Measurements from ENCODE around the gene CLDN10.
"Not testable (repeated sequence)": the region's sequence is repeated elsewhere in the genome, so short reads cannot be mapped to it uniquely, and the experiment has no call there.

The CLDN10 gene, protein sequence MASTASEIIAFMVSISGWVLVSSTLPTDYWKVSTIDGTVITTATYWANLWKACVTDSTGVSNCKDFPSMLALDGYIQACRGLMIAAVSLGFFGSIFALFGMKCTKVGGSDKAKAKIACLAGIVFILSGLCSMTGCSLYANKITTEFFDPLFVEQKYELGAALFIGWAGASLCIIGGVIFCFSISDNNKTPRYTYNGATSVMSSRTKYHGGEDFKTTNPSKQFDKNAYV

DNA sequence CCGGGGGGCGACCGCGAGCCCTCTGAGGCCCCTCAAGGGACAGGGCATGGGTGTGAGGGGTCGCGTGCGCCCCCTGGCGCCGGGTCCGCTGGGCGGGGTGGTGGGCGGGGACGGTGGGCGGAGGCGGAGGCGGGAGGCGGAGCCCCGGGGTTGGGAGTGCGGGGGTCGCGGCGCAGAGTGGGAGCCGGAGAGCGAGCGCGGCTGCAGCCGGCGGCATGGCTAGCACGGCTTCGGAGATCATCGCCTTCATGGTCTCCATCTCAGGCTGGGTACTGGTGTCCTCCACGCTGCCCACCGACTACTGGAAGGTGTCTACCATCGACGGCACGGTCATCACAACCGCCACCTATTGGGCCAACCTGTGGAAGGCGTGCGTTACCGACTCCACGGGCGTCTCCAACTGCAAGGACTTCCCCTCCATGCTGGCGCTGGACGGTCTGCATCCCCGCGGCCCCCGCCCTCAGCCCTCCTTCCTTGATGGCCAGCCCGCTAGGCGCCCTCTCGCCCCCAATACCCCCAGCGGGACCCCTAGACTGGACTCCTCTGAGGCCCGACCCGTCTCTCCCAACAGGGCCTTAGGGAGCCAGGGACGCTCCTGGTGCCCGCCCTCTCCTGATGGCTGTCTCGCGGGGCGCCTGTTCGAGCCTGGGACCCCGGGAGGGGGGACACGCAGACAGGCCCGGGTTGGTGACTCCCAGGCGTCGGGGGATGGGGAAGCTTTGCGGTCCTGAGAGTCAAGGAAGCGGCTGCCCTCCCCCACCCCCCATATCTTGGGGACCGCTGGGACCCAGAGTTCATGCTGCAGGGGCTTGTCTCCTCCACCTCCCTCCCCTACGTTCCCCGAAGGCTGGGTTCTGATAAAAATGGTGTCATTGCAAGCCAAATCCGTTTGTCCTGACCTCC is at the start of gene CLDN10:
CLDN10 (plus strand) TSS at position 182 of the 903 bp plus-strand sequence; CDS start at position 216, 34 bp downstream.
- no peak for DNase-seq (ENCODE audit: low read depth)

DNA sequence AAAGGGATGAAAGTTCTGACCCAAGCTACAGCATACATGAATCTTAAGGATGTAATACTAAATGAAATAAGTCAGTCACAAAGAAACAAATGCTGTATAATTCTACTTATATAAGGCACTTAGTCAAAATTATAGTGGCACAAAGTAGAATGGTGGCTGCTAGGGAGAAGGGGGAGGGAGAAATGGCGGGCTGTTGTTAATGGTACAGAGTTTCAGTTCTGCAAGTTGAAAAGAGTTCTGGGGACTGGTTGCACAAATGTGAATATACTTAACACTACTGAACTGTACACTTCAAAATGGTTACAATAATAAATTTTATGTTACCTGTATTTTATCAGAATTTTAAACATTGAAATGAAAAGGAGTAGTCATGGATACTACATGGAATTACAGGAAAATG is 48.9 kb upstream of the CLDN10 start:
- no peak for DNase-seq (ENCODE audit: low read depth)

DNA sequence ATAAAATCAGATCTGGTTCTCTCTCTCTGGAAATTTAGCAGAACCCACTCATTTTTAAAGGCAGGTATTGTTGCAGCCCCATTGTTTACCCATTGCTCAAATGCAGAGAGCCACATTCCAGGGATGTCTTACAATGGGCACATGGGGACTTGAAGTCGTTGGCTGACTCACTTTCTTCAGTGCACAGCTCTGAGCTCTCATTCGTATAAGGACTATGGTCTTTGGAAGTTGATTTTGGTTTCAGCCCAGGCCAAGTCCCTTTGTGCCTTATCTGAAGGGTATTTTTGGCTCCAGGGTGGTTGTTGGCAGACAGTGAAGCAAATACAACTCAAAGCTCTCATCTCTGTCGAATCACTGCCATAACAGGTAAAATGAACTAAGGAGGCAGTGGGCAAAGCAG is 47.3 kb upstream of the CLDN10 start:
- DNase-seq (ENCODE audit: low read depth) = no peak

DNA sequence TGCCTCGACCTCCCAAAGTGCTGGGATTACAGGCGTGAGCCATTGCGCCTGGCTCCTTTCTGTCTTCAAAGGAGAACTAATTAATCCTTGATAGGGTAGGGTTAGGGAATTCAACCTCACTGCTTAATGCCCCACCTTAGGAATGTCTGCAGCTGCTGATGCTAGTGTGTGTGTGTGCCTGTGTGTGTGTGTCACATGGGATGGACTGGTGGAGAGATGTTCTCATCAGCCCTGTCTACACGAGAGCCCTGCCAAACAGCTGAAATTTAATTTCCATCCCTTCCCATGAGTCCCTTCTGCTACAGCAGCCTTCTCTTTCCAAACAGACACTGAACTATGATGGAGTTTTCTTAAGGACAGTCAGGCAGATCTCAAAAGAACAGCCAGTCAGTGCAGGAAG is 46.5 kb upstream of the CLDN10 start:
- no peak for DNase-seq (ENCODE audit: low read depth)

DNA sequence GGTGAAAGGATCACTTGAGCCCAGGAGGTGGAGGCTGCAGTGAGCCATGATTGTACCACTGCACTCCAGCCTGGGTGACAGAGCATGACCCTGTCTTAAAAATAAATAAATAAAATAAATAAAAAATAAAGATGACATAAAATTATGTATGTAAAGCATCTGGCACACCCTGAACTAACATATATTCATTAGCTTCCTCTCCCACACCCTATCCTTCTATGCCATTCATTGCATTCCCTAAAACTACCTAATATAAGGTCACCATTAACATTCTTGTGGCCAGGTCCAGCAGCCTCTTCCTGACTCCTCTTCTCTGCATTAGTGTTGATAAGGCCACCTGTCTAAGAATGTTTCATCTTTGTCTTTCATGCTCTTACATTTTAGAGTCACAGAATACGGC is 44.5 kb upstream of the CLDN10 start:
- no peak for DNase-seq (ENCODE audit: low read depth)

DNA sequence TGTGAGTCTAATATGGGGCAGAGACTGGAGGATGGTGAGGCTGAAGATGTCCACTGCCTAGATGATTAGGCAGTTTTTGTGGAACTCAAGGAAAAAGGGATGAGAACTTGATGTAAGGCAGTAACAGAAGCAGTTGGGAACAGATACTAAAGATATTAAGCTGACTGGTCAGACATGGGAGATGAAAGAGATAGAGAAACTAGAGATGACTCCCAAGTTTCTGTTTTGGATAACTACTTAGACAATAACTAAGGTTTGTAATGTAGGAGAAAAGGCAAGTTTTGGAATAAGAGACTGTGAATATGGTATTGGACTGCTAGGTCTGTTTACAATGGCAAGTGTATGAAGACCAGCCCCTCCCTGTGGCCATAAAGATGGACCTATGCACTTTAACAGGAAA is 43.5 kb upstream of the CLDN10 start:
- DNase-seq (ENCODE audit: low read depth) = no peak

DNA sequence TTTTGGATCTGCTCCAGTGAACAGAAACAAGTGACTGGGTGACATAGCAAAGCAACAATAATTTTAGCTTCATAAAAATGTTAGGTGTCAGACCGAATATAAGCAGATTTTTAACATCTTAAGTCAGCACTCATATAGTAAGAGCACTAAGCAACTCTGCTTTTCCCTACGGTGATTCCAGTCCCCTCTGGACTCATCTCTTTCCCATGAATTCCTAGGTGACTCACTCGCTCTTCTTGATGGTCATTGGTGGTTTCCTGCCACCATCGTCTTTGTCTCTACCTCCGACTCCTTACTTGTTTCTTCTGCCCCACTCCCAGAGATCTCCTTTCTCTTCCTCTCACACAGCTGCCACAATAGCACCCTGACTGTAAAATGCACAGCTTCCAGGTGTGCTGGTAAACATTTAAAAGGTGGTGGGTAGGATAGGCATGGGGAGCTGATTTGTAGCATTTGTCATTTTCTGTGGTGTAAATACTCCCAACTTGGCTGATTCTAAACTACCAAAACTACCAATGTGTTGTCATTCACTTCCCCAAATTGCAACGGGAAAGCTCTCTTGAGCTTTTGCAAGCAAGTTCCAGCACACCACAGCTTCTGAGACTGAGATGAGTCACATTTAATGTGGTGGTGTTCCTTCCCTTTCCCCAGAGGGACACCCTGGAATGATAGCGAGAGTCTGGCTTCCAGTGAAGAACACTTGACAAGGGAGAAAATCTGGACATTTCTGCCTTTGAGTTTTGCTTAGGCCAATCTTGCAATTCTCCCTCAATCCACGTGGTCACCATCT is 42.8 kb upstream of the CLDN10 start:
- no peak for DNase-seq (ENCODE audit: low read depth)

DNA sequence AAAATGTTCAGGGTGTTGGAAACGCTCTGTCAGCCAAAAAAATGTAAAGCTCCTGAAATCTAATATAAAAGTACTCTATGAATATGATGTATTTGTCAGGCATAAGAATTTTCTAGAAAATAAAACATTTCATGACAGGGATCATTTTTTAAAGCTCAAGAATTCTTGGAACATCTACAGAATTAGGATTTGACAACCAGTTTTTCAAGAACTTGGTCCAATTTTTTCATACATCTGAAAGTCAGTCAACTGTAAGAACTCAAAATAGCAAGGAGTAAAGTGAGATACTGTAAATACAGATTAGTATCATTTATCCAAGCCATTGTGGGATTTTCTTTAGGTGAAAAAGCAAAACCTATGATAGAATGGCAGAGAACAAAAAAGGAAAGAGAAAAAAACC is 41.6 kb upstream of the CLDN10 start:
- DNase-seq (ENCODE audit: low read depth) = no peak

DNA sequence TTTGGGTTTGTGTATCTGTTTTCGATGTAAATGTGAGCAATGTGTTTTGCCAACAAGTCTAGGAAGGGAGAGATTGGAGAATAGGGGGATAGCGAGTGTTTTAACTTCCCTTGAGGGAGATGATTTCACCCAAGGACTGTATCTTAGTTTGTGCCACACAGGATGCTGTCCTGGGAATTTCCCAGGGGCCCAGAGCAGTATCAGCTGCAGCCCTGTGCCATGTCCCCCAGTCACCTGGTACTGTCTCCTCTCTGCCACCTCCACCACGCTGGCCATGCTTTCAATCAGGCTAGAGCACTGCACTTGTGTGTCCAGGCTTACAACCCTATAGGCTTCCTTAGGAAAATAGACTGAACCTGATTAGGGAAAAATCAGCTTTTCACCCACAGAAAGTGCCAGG is 40.1 kb upstream of the CLDN10 start:
- DNase-seq (ENCODE audit: low read depth) = no peak

DNA sequence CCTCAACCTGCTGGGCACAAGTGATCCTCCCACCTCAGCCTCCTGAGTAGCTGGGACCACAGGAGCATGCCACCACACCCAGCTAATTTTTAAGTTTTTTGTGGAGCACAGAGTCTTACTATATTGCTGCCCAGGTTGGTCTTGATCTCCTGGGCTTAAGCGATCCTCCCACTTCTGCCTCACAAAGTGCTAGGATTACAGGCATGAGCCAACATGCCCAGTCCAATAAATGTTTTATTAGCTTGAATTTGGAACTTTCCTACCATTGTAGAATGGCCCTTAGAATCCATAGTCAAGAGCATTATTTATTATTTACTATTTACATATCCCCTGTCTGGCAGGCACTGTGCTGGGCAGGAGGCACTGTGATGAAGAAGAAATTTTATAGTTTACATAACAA is 39.6 kb upstream of the CLDN10 start:
- DNase-seq (ENCODE audit: low read depth) = no peak

DNA sequence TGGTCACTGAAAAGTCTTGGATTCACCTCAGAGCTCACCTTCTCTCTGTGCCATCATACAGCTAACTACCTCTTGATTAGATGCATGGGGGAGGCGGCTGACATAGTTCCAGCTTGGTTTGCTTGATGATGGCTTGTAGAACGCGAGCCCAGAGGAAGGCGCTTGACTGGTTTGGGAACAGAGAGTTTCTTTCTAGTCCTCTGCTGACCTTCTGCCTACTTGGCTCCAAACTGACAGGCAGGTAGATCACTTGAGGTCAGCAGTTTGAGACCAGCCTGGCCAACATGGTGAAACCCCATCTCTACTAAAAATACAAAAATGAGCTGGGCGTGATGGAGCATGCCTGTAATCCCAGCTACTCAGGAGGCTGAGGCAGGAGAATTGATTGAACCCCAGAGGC is 36.9 kb upstream of the CLDN10 start:
- DNase-seq (ENCODE audit: low read depth) = not testable (repeated sequence)

DNA sequence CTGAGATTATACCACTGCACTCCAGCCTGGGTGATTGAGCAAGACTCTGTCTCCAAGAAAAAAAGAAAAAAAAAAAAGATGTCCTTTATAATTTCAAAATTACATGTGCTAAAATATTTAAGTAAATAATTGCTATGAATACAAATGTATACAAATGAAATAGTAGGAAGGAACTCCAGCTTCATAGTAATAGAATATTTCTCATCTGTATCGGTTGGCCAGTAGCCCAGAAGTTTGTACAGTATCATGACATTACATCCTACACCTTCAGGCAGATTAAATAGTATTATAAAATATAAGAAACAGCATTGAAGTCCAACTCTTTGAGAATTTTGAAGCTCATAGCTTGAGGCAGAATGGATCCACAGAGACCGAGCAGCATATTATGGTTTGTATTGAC is 36.5 kb upstream of the CLDN10 start:
- no peak for DNase-seq (ENCODE audit: low read depth)

DNA sequence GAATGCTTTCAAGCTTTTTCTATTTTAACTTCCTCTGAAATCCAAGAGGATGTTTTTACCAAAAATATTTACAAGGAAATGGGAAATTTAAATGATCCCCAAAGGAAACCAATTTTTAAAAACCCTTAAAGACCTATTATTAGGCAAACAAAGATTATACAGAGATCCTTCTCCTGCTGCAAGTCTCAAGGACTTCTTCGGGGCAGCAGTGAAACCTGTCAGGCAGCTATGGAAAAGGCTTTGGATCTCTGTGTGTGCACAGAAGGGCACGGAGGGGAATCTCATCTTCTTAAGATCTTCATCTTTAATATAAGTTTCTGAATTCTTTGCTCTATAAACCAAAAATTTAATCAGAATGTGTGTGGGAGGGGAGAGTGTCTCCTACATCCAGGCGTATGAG is 36.0 kb upstream of the CLDN10 start:
- DNase-seq (ENCODE audit: low read depth) = no peak

DNA sequence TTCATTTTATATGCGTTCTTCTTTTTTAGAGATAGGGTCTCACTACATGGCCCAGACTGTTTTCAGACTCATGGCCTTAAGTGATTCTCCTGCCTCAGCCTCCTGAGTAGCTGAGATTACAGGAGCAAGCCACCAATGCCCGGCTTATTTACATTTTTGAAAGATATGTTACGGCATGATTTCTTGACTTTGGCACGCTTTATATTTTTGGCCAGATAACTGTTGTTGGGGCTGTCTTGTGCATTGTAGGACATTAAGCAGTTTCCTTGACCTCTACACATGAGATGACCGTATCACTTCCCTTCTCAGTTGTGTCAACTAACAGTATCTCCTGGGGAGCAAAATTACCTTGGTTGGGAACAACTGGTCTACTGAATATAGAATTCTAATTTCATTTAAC is 28.9 kb upstream of the CLDN10 start:
- no peak for DNase-seq (ENCODE audit: low read depth)

DNA sequence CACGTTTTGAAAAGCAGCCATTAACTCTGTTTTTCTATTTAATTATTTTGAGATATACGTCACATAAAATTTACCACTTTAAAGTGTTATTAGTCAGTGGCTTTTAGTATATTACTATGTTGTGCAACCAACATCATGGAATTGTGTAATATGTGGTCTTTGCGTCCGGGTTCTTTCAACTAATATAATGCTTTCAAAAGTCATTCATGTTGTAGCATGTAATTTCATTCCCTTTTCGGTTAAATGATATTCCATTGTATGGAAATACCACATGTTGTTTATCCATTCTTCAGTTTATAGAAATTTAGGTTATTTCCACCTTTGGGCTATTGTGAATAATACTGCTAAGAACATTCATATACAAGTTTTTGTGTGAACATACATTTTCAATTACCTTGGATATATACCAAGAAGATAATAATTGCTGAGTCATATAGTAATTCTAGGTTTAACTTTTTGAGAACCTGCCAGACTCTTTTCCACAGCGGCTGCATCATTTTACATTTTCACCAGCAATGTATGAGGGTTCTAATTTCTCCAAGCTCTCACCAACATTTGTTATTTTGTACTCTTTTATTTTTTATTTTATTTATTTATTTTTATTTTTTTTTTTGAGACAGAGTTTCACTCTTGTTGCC is 28.1 kb upstream of the CLDN10 start:
- DNase-seq (ENCODE audit: low read depth) = no peak

DNA sequence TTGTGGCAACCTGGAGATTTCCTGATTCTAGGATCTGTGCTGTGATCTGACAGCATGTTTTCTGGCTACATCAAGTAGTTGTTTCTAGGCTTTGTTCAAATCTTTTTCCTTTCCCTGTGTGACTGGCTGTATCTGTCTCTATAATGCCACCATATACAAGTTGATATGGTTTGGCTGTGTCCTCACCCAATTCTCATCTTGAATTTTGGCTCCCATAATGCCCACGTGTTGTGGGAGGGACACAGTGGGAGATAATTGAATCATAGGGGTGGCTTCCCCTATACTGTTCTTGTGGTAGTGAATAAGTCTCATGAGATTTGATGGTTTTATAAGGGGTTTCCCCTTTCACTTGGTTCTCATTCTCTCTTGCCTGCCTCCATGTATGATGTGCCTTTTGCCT is 24.6 kb upstream of the CLDN10 start:
- no peak for DNase-seq (ENCODE audit: low read depth)

DNA sequence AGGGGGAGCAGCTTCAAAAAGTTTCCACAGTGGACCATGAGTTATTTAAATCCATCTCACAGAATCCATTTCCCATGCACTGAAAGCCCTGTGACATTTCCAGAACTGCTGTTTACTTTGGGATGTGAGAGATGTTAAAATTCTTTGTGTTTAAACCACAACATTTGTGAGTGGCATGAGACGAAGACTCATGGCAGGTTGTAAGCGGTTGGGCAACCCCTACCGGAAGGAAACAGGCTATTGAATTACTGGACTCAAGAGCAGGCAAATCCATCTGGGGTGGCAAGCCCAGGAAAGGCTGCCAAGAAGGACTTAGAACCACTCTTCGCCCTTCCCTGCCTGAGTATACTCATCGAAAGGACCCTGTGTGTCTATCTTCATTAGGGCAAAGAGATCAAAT is 22.3 kb upstream of the CLDN10 start:
- no peak for DNase-seq (ENCODE audit: low read depth)

DNA sequence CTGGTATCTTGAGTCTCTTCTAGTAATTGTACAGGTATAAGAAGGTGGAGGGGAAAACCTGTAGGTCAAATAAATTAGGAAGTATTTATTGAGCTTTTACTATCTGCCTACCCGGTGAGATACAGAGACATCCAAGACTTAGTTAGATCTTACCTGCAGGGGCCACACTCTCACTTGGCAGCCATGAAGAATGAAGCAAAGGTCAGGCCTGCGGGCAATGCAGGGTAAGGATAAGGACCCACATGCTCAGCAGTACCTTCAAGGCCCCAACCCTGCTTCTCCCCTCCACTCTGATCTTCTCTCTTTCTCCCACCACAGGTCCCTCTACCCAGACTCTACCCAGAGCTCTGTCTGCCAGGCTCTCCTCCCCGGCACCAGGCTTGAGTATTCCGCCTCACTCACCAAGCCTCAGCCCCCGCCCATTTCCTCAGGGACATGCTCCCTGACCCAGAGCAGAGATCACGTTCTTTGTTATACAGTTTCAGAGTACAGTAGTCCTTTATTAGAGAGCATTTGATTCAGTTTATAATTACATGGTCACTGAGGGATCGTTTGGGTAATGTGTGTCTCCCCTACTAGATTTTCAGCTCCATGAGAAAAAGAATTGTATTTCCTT is 18.9 kb upstream of the CLDN10 start:
- no peak for DNase-seq (ENCODE audit: low read depth)

DNA sequence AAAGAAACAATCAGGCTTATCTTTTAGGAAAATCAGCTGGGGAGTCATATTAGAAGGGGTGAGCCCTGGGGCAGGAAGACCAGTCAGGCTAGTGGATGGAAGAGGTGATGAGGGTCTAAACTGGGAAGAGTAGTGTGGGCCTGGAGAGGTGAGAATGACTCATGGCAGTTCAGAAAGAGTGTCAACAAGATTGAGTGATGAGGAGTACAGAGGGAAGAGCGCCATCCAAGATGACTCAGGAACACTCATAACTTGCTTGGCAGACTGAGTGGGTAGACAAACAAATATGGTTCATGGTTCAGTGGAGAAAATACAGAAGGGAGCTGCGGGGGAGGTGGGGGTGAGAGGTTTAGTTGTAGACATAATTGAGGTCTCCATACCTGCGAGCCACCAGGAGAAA is 17.3 kb upstream of the CLDN10 start:
- no peak for DNase-seq (ENCODE audit: low read depth)

DNA sequence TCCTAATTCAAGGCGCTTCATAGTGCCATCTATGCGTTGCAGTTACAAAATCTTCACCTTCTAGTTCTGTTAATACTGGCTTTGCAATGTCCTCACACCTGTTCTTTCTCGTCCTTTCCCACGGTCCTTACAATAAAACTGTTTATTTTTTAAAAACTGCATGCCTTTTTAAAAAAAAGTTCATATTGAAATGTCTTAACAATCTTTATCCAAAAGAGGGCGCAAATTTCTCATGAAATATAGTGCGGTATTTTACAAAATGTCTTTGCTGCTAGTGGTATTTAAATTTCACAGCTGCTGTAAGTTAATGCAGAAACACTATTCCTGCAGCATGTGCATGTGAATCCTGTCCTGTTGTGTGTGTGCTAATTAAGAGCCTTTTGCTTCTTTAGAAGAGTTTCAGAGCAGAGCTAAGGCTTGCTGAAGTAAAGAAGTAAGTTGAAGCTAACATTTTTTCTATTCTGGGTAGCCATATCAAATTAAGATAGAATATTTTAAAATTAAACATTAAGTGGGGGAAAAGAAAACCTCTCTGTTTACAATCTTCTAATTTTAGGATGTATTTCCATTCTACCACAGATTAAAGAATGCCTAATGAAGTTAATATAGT is 15.8 kb upstream of the CLDN10 start:
- no peak for DNase-seq (ENCODE audit: low read depth)

DNA sequence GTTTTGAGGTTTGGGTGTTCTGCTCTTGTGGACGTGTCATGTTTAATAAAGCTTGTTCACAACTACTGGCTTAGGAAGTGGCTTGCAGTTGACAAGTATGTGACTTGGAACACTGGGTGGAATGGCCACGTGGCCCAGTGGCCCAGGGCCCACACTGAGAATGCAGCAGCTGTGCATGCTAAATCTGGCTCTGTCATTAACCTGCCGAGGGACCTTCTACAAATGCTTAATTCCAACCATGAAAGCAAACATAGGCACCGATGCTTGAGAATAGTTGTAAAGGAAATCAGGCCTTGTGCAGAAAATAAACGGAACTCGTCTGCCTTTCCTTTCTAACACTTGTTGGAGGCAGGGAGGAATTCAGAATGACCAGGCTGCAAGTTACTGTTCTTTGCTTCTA is 11.6 kb upstream of the CLDN10 start:
- no peak for DNase-seq (ENCODE audit: low read depth)

DNA sequence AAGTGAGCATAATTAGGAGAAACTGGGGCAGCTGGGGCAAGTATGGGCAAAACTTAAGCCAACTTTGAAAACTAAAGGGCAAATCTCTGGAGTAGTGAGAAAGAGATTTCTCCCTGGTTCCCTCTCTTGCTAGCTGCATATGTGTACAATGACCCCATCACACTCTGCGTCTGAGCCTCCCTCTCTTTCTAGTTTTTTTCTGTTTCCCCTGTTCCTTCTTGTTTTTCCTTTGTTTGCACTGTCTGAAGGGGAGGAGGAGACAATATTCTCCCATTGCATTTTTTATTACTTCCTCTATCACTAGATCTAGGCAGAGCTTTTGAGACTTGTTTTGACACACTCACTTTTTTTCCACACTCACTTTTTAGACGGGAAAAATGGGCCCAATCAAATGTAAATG is 11.2 kb upstream of the CLDN10 start:
- DNase-seq (ENCODE audit: low read depth) = no peak

Data from stimulated activated CD4-positive, alpha-beta T cell treated with anti-CD3 and anti-CD28 coated beads, Interleukin-2, amount 100 ng/mL, for 4 hours (primary cell).